GM19351 (cell line): ENCODE results near the gene RXFP2.

Experiments used
- ATAC-seq: cut with Tn5 transposase; IDR thresholded peaks from one replicate; pipeline ENCODE4 v1.9.1; 2021; ENCODE audit warnings: mild to moderate bottlenecking, moderate library complexity; ENCODE audit not compliant: unreplicated experiment

The RXFP2 gene

GRCh38 chr13:31818236-31818635, 78.9 kb downstream of the RXFP2 start:
- no peak for ATAC-seq

GRCh38 chr13:31824705-31825517, 85.6 kb downstream of the RXFP2 start:
- ATAC-seq = no peak

GRCh38 chr13:31826521-31826920, 87.2 kb downstream of the RXFP2 start:
- no peak for ATAC-seq

- ATAC-seq = no peak
These were observed 88.4 kb downstream of the RXFP2 start for GRCh38 chr13:31827707-31828106.

GRCh38 chr13:31835932-31836331, 96.6 kb downstream of the RXFP2 start:
- ATAC-seq = no peak

- ATAC-seq = no peak
These were observed 103.7 kb downstream of the RXFP2 start for GRCh38 chr13:31843044-31843443.

GRCh38 chr13:31846182-31846938, 107.0 kb downstream of the RXFP2 start:
- peak; percentile 99 for ATAC-seq

- no peak for ATAC-seq
These were observed 107.8 kb downstream of the RXFP2 start for GRCh38 chr13:31846961-31847752.

GRCh38 chr13:31848621-31849020, 109.3 kb downstream of the RXFP2 start:
- no peak for ATAC-seq

GRCh38 chr13:31849206-31849605, 109.9 kb downstream of the RXFP2 start:
- ATAC-seq = no peak

- no peak for ATAC-seq
These were observed 110.8 kb downstream of the RXFP2 start for GRCh38 chr13:31850041-31850555.

- ATAC-seq = no peak
These were observed 111.9 kb downstream of the RXFP2 start for GRCh38 chr13:31851216-31851615.
